ENCODE measurements around the gene CD55.

DNA sequence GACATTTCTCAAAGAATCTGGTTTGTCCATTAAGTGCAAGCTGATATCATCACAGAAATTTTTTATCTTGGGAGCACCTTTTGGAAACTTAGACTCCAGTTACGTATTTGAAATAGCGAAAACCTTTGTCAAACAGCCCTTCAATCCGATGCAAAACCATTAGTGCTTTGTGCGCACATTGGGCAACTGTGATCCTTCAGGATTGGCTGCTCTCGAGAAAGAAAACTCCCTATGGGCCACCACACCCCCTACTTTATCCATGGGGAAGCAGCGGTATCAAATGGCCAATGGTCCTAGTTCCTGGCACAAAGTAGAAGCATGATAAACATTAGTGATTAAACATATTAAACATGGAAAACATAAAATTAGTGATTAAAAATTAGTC lies 16.0 kb upstream of the CD55 start:
- no peak for TF ChIP-seq EZH2phosphoT487 (IDR thresholded peaks at IDR 0.05; ENCODE audit: borderline replicate concordance)
- TF ChIP-seq, protein P1, sequence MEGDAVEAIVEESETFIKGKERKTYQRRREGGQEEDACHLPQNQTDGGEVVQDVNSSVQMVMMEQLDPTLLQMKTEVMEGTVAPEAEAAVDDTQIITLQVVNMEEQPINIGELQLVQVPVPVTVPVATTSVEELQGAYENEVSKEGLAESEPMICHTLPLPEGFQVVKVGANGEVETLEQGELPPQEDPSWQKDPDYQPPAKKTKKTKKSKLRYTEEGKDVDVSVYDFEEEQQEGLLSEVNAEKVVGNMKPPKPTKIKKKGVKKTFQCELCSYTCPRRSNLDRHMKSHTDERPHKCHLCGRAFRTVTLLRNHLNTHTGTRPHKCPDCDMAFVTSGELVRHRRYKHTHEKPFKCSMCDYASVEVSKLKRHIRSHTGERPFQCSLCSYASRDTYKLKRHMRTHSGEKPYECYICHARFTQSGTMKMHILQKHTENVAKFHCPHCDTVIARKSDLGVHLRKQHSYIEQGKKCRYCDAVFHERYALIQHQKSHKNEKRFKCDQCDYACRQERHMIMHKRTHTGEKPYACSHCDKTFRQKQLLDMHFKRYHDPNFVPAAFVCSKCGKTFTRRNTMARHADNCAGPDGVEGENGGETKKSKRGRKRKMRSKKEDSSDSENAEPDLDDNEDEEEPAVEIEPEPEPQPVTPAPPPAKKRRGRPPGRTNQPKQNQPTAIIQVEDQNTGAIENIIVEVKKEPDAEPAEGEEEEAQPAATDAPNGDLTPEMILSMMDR (conservative IDR thresholded peaks at IDR 0.05; ENCODE audit: low read length) = no peak

All from Loucy (cell line).